Natural killer cell (primary cell): ENCODE measurements around the gene SLC25A47. TPM values are rescaled to one million over a fixed set of nuclear protein-coding genes. Genes with fewer than 3 reads are reported as not detected.
"Not testable (repeated sequence)": the region's sequence is repeated elsewhere in the genome, so short reads cannot be mapped to it uniquely, and the experiment has no call there.

Source experiments
- ATAC-seq, 3 donors: fragments of 150-1000 bp in 2 of 3; fragments of 200-7000 bp in 1 of 3; cut with Tn5 transposase; 1 replicate in 1 of 3; 2 replicates in 2 of 3; pipeline ENCODE4 v1.10.0; 2021; ENCODE audit warnings: mild to moderate bottlenecking in 2 of 3, moderate library complexity in 2 of 3
- DNase-seq, 2 donors: peaks; one replicate each; pipeline versions ENCODE4 v3.0.0 to v3.0.0-alpha.2; 2013 to 2021; ENCODE audit warnings: mixed read lengths in 1 of 2
- H3K27ac ChIP-seq: one replicate; pipeline ENCODE4 v1.5.1; 2013; ENCODE audit warnings: mild to moderate bottlenecking, low read length
- H3K27me3 ChIP-seq: one replicate; pipeline ENCODE4 v1.6.1; 2013; ENCODE audit warnings: low read length; ENCODE audit not compliant: control insufficient read depth, insufficient read depth
- H3K36me3 ChIP-seq: one replicate; pipeline ENCODE4 v1.6.1; 2013; ENCODE audit warnings: low read length; ENCODE audit not compliant: control insufficient read depth, insufficient read depth
- H3K4me1 ChIP-seq: one replicate; pipeline ENCODE4 v1.6.1; 2013; ENCODE audit warnings: low read length; ENCODE audit not compliant: control insufficient read depth, insufficient read depth
- H3K4me3 ChIP-seq: one replicate; pipeline ENCODE4 v1.5.1; 2013; ENCODE audit warnings: low read length
- H3K9me3 ChIP-seq: one replicate; pipeline ENCODE4 v1.6.1; 2013; ENCODE audit warnings: low read length; ENCODE audit not compliant: control insufficient read depth, insufficient read depth
- H3K27ac Mint-ChIP-seq, 2 donors: one replicate each; pipeline ENCODE4 v1.8.0; 2022; ENCODE audit warnings: mild to moderate bottlenecking in 2 of 2, mixed read lengths in 2 of 2, moderate library complexity in 1 of 2
- H3K27me3 Mint-ChIP-seq, 2 donors: one replicate each; pipeline ENCODE4 v1.8.0; 2022; ENCODE audit warnings: low read depth in 2 of 2, mixed read lengths in 2 of 2
- H3K36me3 Mint-ChIP-seq: one replicate; pipeline ENCODE4 v1.8.0; 2022; ENCODE audit warnings: mixed read lengths
- H3K4me1 Mint-ChIP-seq, 2 donors: one replicate each; pipeline ENCODE4 v1.8.0; 2022; ENCODE audit warnings: mixed read lengths in 2 of 2
- H3K4me3 Mint-ChIP-seq: one replicate; pipeline ENCODE4 v1.8.0; 2022; ENCODE audit warnings: mild to moderate bottlenecking, moderate library complexity, mixed read lengths
- H3K9me3 Mint-ChIP-seq, 2 donors: one replicate each; pipeline ENCODE4 v1.8.0; 2022; ENCODE audit warnings: mixed read lengths in 2 of 2
- CTCF ChIP-seq: fragments of 200-600 bp; IDR thresholded peaks from one replicate; pipeline ENCODE4 v1.8.0; 2022; ENCODE audit warnings: antibody characterized with exemption
- WGBS: methylation state at CpG from one replicate; pipeline ENCODE4 v1.1.7; 2013; ENCODE audit warnings: missing lambda C conversion rate; ENCODE audit not compliant: insufficient coverage; 5-methylcytosine and 5-hydroxymethylcytosine counted together
- intact Hi-C: fragments of 100-400 bp; cut with micrococcal nuclease; formaldehyde crosslinking; loops from one replicate; pipeline ENCODE4 v1.14.2; 2022
- total RNA-seq, 4 donors: library from RNA; stranded (reverse); fragments of 120-200 nt in 1 of 4; gene quantifications; one replicate each; pipeline versions ENCODE4 v1.2.3 to v1.2.4, GENCODE V29; 2013 to 2022

SLC25A47 gene
- total RNA-seq, 3 donors from 2014 or later (not counting 1 experiment from before 2014, with no cell fraction given) = 0.20 TPM; not detected in 2

DNA sequence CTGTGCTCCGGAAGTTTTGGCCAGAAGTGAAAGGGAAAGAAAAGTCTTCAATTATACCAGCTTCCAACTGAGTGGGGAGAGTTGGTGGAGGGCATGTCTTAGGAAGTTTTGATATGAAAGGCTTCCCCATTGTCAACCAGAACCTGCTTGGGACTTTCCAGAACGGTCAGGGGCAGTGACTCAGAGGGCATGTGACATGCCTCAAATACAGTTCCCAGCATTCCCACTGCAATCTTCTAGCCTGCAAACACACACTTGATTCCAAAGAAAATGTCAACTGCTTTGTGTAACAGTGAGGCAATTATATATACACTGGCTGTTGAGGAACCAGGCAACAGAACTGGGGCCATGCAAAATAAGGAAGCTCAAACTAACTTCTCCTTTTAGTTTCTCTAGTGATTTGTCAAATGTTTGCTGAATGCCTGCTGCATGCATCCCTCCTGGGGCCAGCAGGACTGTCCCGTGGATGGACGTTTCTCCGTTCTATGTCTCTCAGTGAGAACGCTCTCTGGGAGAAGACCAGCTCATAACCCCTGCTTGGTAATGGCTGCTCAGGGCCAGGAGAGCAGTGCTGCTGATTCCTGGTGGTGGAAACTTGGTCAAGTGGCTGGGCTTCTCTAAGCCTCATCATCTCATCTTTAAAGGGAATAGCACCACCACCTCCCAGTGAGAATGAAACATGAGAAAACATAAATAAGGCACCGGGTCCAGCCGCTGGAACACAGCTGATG, 18.3 kb downstream of the SLC25A47 start:
- peak; percentile 29 to 54 (median 36) for ATAC-seq
- peak in 1 of 2 donors; percentile 21 for DNase-seq
- Mint-ChIP-seq H3K4me1 (no peaks in the 10 kb centered on the region), H3K9me3 (no peaks in the 10 kb centered on the region), H3K27ac (peak overlapping the region in 1 of 2 donors; percentile 27), H3K36me3 (peaks cover 7% of the 10 kb centered on the region), H3K27me3 (no peaks in the 10 kb centered on the region), H3K4me3 (no peak overlapping the region)
- Histone ChIP-seq H3K27ac (peak overlapping the region; percentile 55), H3K4me3 (no peak overlapping the region), H3K9me3 (no peaks in the 10 kb centered on the region), H3K27me3 (no peaks in the 10 kb centered on the region), H3K4me1 (peaks cover 15% of the 10 kb centered on the region), H3K36me3 (peaks cover 19% of the 10 kb centered on the region)
- 39% methylated on average over 6 of the region's 8 CpGs for WGBS
- intact Hi-C loops = no loop called here
- TF ChIP-seq CTCF = no peak

DNA sequence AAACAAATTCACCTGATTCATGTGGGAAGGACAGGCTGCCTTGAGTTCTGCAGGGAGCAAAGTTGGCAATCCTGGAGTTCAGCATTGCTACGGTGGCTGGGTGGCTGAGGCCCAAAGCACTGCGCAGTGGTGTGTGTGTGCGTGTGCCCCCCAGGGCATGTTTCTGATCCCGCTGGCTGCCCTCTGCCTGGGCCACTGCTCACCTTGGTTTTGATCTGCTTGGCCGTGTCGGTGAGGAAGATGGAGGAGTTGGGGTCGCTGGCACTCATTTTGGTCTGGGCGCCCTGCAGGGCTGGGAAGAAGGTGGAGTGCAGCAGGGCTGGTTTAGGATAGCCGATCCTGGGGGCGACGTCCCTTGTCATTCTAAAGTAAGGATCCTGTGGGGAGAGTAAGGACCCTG, 19.1 kb downstream of the SLC25A47 start:
- H3K9me3 ChIP-seq = no peaks in the 10 kb centered on the region
- H3K27me3 Mint-ChIP-seq = no peaks in the 10 kb centered on the region
- peaks cover 7% of the 10 kb centered on the region for H3K36me3 Mint-ChIP-seq
- WGBS = 99% methylated on average over 11 of the region's 11 CpGs
- H3K9me3 Mint-ChIP-seq = no peaks in the 10 kb centered on the region
- no peak overlapping the region for H3K4me3 ChIP-seq
- H3K27me3 ChIP-seq = no peaks in the 10 kb centered on the region
- TF ChIP-seq CTCF = no peak
- DNase-seq (no peak), ATAC-seq (no peak)
- intact Hi-C loops = no loop called here
- H3K27ac Mint-ChIP-seq = no peak overlapping the region
- peaks cover 15% of the 10 kb centered on the region for H3K4me1 ChIP-seq
- no peak overlapping the region for H3K27ac ChIP-seq
- no peak overlapping the region for H3K4me3 Mint-ChIP-seq
- no peaks in the 10 kb centered on the region for H3K4me1 Mint-ChIP-seq
- H3K36me3 ChIP-seq = peaks cover 23% of the 10 kb centered on the region

DNA sequence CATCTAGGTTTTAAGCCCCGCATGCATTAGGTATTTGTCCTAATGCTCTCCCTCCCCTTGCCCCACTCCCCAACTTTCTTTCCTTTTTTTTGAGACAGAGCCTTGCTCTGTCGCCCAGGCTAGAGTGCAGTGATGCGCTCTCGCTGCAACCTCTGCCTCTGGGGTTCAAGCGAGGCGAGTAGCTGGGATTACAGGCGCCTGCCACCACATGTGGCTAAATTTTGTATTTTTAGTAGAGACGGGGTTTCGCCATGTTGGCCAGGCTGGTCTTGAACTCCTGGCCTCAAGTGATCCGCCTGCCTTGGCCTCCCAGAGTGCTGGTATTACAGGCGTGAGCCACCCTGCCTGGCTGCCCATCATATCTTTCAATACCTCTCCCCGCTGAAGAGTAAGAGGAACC, 19.7 kb downstream of the SLC25A47 start:
- intact Hi-C loops, H3K4me3 Mint-ChIP-seq: not testable (repeated sequence)
- WGBS = 98% methylated on average over 11 of the region's 12 CpGs

DNA sequence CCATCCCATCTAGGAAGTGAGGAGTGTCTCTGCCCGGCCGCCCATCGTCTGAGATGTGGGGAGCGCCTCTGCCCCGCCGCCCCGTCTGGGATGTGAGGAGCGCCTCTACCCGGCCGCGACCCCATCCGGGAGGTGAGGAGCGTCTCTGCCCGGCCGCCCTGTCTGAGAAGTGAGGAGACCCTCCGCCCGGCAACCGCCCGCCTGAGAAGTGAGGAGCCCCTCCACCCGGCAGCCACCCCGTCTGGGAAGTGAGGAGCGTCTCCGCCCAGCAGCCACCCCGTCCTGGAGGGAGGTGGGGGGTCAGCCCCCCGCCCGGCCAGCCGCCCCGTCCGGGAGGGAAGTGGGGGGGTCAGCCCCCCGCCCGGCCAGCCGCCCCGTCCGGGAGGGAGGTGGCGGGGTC, 21.5 kb downstream of the SLC25A47 start:
- H3K4me3 Mint-ChIP-seq, H3K9me3 Mint-ChIP-seq, DNase-seq, H3K4me3 ChIP-seq, H3K27me3 Mint-ChIP-seq, H3K4me1 Mint-ChIP-seq, H3K27me3 ChIP-seq, H3K9me3 ChIP-seq, ATAC-seq, H3K27ac ChIP-seq, H3K27ac Mint-ChIP-seq, H3K36me3 Mint-ChIP-seq, intact Hi-C loops: not testable (repeated sequence)
- Histone ChIP-seq H3K36me3 (peaks cover 29% of the 10 kb centered on the region), H3K4me1 (peaks cover 15% of the 10 kb centered on the region)
- 93% methylated on average over 16 of the region's 35 CpGs for WGBS

More for the DNA sequence above, 19.7 kb downstream of the SLC25A47 start:
- not testable (repeated sequence) for H3K27me3 ChIP-seq, H3K27me3 Mint-ChIP-seq, H3K36me3 Mint-ChIP-seq, DNase-seq, H3K9me3 Mint-ChIP-seq, H3K4me3 ChIP-seq, H3K27ac Mint-ChIP-seq, H3K9me3 ChIP-seq, H3K4me1 Mint-ChIP-seq, H3K27ac ChIP-seq, ATAC-seq
- H3K36me3 ChIP-seq = peaks cover 22% of the 10 kb centered on the region
- peaks cover 15% of the 10 kb centered on the region for H3K4me1 ChIP-seq
